ENCODE results near the gene GADD45B. TPM values are rescaled to one million over a fixed set of nuclear protein-coding genes. Genes with fewer than 3 reads are reported as not detected.
"Not testable (repeated sequence)": the region's sequence is repeated elsewhere in the genome, so short reads cannot be mapped to it uniquely, and the experiment has no call there.

Gene GADD45B
- polyA plus RNA-seq, 4 donors: 9.2 to 144 (median 12.3) TPM

GRCh38 chr19:2509096-2509495 is 33.2 kb downstream of the GADD45B start:
- no peak for DNase-seq (ENCODE audit: low read depth in 4 of 4, low spot score in 3 of 4)

DNA sequence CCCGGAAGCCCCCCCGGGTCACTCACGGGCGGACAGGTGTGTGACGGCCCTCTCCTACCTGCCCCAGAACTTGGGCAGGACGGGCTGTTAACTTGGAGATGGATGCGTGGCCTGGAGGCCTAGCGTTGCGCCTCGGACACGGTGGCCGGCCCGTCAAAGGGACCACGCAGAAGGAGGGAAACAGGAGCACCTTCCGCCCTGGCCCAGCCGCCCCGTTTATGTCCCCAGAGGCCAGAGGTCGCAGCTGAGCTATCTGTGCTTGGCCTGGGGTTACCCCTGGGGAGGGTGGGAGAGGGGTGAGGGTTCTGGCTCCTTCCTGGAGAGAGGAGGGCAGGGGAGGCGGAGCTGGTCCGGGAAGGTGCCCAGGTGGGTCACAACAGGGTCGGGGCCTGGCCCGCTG is 35.6 kb downstream of the GADD45B start:
- no peak for DNase-seq (ENCODE audit: low read depth in 4 of 4, low spot score in 3 of 4)

DNA sequence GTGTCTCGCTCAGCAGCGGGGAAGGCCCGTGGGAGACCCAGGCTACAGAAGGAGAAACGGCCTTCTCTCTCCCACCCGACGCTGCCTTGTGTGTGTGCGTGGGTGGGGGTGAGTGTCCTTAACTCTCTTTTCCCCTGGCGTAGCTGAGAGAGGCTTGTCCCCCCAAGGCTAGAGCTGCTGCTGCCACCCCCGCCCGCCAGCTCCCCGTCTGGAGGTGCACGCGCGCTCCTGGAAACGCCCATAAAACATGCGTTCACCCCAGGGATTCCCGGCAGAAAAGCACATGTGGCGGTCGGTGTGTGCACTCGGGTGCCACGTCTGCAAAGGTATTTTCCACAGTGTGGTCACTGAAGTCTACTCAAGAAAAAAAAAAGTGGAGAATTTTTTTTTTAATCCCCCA is 36.1 kb downstream of the GADD45B start:
- DNase-seq (ENCODE audit: low read depth in 4 of 4, low spot score in 3 of 4): no peak

- no peak for DNase-seq (ENCODE audit: low read depth in 4 of 4, low spot score in 3 of 4)
Measured at GRCh38 chr19:2512523-2513431, 36.9 kb downstream of the GADD45B start.

DNA sequence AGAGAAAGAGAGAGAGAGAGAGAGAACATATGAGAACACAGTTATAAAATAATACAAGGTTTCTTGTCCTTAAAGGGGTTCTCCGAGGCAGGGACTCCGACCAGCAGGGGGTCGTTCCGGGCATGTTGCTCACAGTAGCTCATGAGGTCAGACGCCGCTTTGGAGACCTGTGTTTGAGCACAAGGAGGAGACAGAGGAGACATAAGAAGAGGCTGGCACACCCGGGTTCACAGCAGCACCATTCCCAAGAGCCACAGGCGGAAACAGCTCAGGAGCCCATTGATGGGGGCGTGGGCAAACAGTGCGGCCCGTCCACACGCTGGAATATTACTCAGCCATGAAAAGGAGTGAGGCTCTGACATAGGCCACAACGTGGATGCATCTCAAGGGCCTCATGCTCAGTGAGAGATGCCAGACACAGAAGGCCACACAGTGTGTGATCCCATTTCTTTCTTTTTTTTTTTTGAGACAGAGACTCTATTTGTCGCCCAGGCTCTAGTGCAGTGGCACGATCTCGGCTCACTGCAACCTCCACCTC is 39.1 kb downstream of the GADD45B start:
- DNase-seq (ENCODE audit: low read depth in 4 of 4, low spot score in 3 of 4): no peak

GRCh38 chr19:2516727-2517126 is 40.8 kb downstream of the GADD45B start:
- DNase-seq (ENCODE audit: low read depth in 4 of 4, low spot score in 3 of 4): no peak

GRCh38 chr19:2517881-2518601 is 42.1 kb downstream of the GADD45B start:
- DNase-seq (ENCODE audit: low read depth in 4 of 4, low spot score in 3 of 4): no peak

GRCh38 chr19:2518856-2519255 is 42.9 kb downstream of the GADD45B start:
- DNase-seq (ENCODE audit: low read depth in 4 of 4, low spot score in 3 of 4): not testable (repeated sequence)

DNA sequence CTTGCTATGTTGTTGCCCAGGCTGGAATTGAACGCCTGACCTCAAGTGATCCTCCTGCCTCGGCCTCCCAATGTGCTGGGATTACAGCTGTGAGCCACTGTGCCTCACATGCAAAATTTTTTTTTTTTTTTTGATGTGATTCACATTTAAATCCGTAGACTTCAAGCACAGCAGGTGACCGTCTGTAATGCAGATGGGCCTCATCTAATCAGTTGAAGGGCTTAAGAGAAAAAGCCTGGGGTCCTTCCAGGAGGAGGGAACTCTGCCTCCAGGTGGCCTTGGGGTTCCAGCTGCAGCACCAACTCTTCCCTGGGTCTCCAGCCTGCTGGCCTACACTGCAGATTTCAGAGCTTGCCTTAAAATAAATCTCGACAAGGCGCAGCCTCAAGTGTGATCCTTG is 43.6 kb downstream of the GADD45B start:
- no peak for DNase-seq (ENCODE audit: low read depth in 4 of 4, low spot score in 3 of 4)

GRCh38 chr19:2523630-2524311 is 47.8 kb downstream of the GADD45B start:
- no peak for DNase-seq (ENCODE audit: low read depth in 4 of 4, low spot score in 3 of 4)

DNA sequence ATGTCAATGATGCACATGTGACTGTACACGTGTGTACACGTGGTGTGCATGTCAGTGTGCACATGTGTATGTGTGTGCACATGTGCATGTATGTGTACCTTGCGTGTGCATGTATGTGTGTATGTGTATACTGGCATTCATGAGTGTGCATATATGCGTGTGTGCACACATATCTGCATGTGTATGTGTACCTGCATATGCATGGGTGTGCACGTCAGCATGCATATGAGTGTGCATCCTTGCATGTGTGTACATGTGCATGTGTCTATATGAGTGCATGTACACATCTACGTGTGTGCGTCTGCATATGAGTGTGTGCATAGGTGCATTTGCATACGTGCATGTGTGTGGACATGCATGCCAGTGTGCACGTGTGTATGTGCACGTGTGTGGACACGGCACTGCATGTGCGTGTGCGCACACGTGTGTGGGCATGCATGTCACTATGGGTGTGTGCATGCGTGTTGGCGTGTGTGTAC is 48.5 kb downstream of the GADD45B start:
- DNase-seq (ENCODE audit: low read depth in 4 of 4, low spot score in 3 of 4): no peak

DNA sequence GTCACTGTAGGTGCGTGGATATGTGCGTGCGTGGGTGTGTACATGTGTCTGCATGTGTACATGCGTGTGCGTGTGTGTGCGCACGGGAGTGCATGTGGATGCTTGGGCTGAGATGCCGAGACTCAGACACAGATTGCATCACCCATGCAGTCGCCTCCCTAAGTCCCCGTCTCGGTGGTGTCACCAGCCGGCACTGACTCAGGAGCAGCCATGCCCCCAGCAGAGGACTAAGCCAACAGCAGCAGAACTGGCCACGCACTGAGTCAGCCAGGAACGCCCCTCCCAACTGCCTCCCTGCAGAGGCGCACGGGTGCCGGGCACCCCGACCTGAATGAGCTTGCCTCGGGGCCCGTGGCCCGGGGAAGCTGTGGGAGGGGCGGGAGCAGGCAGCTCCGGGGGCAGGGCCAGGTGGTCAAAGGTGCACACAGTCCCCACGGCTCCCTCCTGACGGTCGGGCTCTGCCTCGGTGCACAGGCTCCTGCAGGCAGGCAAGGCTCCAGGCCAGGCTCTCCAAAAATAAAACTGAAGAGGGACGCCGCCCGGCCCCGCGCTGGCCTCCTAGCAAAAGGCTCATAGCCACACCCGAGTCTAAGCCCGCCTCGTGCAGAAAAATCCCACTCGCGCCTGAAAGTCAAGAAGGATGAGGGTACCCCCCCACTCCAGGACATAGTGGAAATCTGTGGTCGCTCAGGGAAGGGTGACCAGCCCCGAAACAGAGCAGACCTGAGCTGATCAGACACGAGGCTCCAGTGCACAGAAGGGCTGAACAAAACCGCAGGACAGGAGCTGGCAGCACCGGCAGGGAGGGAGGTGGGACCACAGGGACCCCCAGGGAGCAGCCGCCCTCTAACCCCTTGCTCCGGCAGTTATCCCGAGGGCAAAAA is 49.2 kb downstream of the GADD45B start:
- no peak for DNase-seq (ENCODE audit: low read depth in 4 of 4, low spot score in 3 of 4)

- no peak for DNase-seq (ENCODE audit: low read depth in 4 of 4, low spot score in 3 of 4)
Measured at GRCh38 chr19:2527171-2527570, 51.2 kb downstream of the GADD45B start.

- no peak for DNase-seq (ENCODE audit: low read depth in 4 of 4, low spot score in 3 of 4)
Measured at GRCh38 chr19:2527686-2528085, 51.8 kb downstream of the GADD45B start.

Other genes starting within 250 kb of the GADD45B start
- 10 to 100 TPM; 53.6 to 86.5 (median 56.1) TPM for gene PLEKHJ1, start 239.8 kb upstream of the GADD45B start, polyA plus RNA-seq (ENCODE audit: insufficient read length in 4 of 4)
- gene SF3A2, start 239.3 kb upstream of the GADD45B start, polyA plus RNA-seq (ENCODE audit: insufficient read length in 4 of 4): 10 to 100 TPM; 67.6 to 94.0 (median 72.6) TPM
- gene AMH, start 226.8 kb upstream of the GADD45B start, polyA plus RNA-seq (ENCODE audit: insufficient read length in 4 of 4): 1 to 10 TPM; 2.2 to 3.2 (median 2.8) TPM
- gene JSRP1, start 219.7 kb upstream of the GADD45B start, polyA plus RNA-seq (ENCODE audit: insufficient read length in 4 of 4): 1 to 10 TPM in 1 of 4 donors, under 1 TPM in 3; 0.34 to 1.5 (median 0.47) TPM
- gene PEAK3, start 194.0 kb upstream of the GADD45B start, polyA plus RNA-seq (ENCODE audit: insufficient read length in 4 of 4): under 1 TPM in 3 of 4 donors, not detected in 1; 0.07 to 0.14 (median 0.11) TPM
- under 1 TPM in 2 of 4 donors, not detected in 2; 0.13 to 0.14 TPM for gene LINGO3, start 168.0 kb upstream of the GADD45B start, polyA plus RNA-seq (ENCODE audit: insufficient read length in 4 of 4)
- 100 to 1,000 TPM in 1 of 4 donors, 10 to 100 TPM in 3; 72.9 to 105 (median 80.2) TPM for gene LSM7, start 147.5 kb upstream of the GADD45B start, polyA plus RNA-seq (ENCODE audit: insufficient read length in 4 of 4)
- gene SPPL2B, start 147.4 kb upstream of the GADD45B start, polyA plus RNA-seq (ENCODE audit: insufficient read length in 4 of 4): 100 to 1,000 TPM in 1 of 4 donors, 10 to 100 TPM in 3; 41.3 to 128 (median 56.7) TPM
- under 1 TPM; 0.13 to 0.49 (median 0.31) TPM for gene TMPRSS9, start 115.9 kb upstream of the GADD45B start, polyA plus RNA-seq (ENCODE audit: insufficient read length in 4 of 4)
- 100 to 1,000 TPM in 1 of 4 donors, 10 to 100 TPM in 3; 58.0 to 108 (median 62.2) TPM for gene TIMM13, start 48.5 kb upstream of the GADD45B start, polyA plus RNA-seq (ENCODE audit: insufficient read length in 4 of 4)
- gene LMNB2, start 19.2 kb upstream of the GADD45B start, polyA plus RNA-seq (ENCODE audit: insufficient read length in 4 of 4): 10 to 100 TPM; 57.6 to 73.3 (median 62.0) TPM
- 1 to 10 TPM; 5.3 to 7.1 (median 5.5) TPM for gene GNG7, start 226.6 kb downstream of the GADD45B start, polyA plus RNA-seq (ENCODE audit: insufficient read length in 4 of 4)
- 1 to 10 TPM; 3.2 to 5.3 (median 3.5) TPM for gene DIRAS1, start 245.2 kb downstream of the GADD45B start, polyA plus RNA-seq (ENCODE audit: insufficient read length in 4 of 4)